K562 (cell line): ENCODE measurements around the gene GALNT15. TPM values are rescaled to one million over a fixed set of nuclear protein-coding genes. Genes with fewer than 3 reads are reported as not detected.

Experiments
- ATAC-seq: fragments of 200-7000 bp; cut with Tn5 transposase; 3 replicates; pipeline ENCODE4 v1.9.1; 2020; ENCODE audit warnings: moderate library complexity
- BruUV-seq: library from RNA; stranded (reverse); fragments of 400-500 nt; replicated peaks from 2 replicates; lab custom pipeline; 2021; lab: Mats Ljungman, UMichigan
- CTCF ChIA-PET: fragments of 300-600 bp; formaldehyde crosslinking; extraction: SDS; loops from one replicate; lab custom pipeline; 2021; ENCODE audit warnings: low intra/inter-chr PET ratio; lab: Yijun Ruan, JAX
- POLR2A ChIA-PET: fragments of 300-600, 350-650 bp; sonication (Branson Sonifier 250); formaldehyde crosslinking; extraction: SDS; loops from one replicate; lab custom pipeline; 2021; ENCODE audit warnings: antibody characterized with exemption, inconsistent platforms; lab: Yijun Ruan, JAX
- DNase-seq, 4 experiments: peaks; one replicate each; pipeline versions ENCODE4 v3.0.0 to v3.0.0-alpha.2; 2011 to 2018; ENCODE audit warnings: low spot score in 3 of 4, mixed read lengths in 3 of 4; ENCODE audit errors: extremely low read depth in 1 of 4
- FAIRE-seq: peaks from 2 replicates; lab custom pipeline; 2011; peaks lifted over from hg19 to GRCh38; lab: Jason Lieb, UNC
- H2AFZ ChIP-seq: 2 replicates; pipeline ENCODE4 v1.6.0; 2011; ENCODE audit warnings: low read depth, low read length, control low read depth, inconsistent platforms
- H3K27ac ChIP-seq: fragments of 200-600 bp; 3 replicates; pipeline ENCODE4 v1.8.0; 2011; ENCODE audit warnings: low read depth, mild to moderate bottlenecking, control low read depth, inconsistent platforms, low read length, moderate library complexity, mixed read lengths; ENCODE audit errors: extremely low read depth
- H3K27me3 ChIP-seq, 2 experiments: fragments of 300-600 bp in 1 of 2; 2 replicates in 1 of 2; 3 replicates in 1 of 2; pipeline versions ENCODE4 v1.6.0 to v1.8.0; 2011; ENCODE audit warnings: inconsistent platforms in 2 of 2, low read length in 2 of 2, mild to moderate bottlenecking in 1 of 2, mixed read lengths in 1 of 2, moderate library complexity in 1 of 2; ENCODE audit not compliant: control insufficient read depth in 2 of 2, insufficient read depth in 2 of 2
- H3K36me3 ChIP-seq: fragments of 300-600 bp; 3 replicates; pipeline ENCODE4 v1.8.0; 2011; ENCODE audit warnings: mild to moderate bottlenecking, low read length, inconsistent platforms; ENCODE audit not compliant: control insufficient read depth, insufficient read depth
- H3K4me1 ChIP-seq, 2 experiments: fragments of 200-600 bp in 1 of 2; replicated peaks in 1 of 2; 2 replicates in 1 of 2; 3 replicates in 1 of 2; pipeline versions ENCODE4 v1.5.1 to v1.8.0; 2011; ENCODE audit warnings: inconsistent platforms in 2 of 2, low read length in 2 of 2, mild to moderate bottlenecking in 1 of 2, mixed read lengths in 1 of 2, moderate library complexity in 1 of 2; ENCODE audit not compliant: control insufficient read depth in 2 of 2, insufficient read depth in 2 of 2
- H3K4me2 ChIP-seq: 2 replicates; pipeline ENCODE4 v1.6.1; 2011; ENCODE audit warnings: low read length, control low read depth, inconsistent platforms, mixed read lengths; ENCODE audit not compliant: insufficient read depth
- H3K4me3 ChIP-seq: fragments of 200-600 bp; sonication (generic), shearing (Covaris generic); 2 replicates; pipeline ENCODE4 v1.5.1; 2016; ENCODE audit warnings: control low read depth, inconsistent platforms
- H3K79me2 ChIP-seq: fragments of 200-600 bp; 3 replicates; pipeline ENCODE4 v1.8.0; 2011; ENCODE audit warnings: low read length, inconsistent platforms; ENCODE audit not compliant: control insufficient read depth, insufficient read depth
- H3K9ac ChIP-seq, 2 experiments: 2 replicates each; pipeline versions ENCODE4 v1.6.0 to v1.6.1; 2011; ENCODE audit warnings: low read depth in 2 of 2, low read length in 2 of 2, control low read depth in 1 of 2, inconsistent platforms in 1 of 2, mild to moderate bottlenecking in 1 of 2, mixed read lengths in 1 of 2; ENCODE audit not compliant: insufficient read depth in 1 of 2
- H3K9me1 ChIP-seq: one replicate; pipeline ENCODE4 v1.6.0; 2011; ENCODE audit warnings: inconsistent platforms, mild to moderate bottlenecking, low read length, moderate library complexity; ENCODE audit not compliant: control insufficient read depth, insufficient read depth
- H3K9me3 ChIP-seq: replicated peaks from 2 replicates; pipeline ENCODE4 v1.5.1; 2011; ENCODE audit warnings: low read depth, low read length, inconsistent platforms; ENCODE audit not compliant: control insufficient read depth, insufficient read depth
- H4K20me1 ChIP-seq: replicated peaks from 2 replicates; pipeline ENCODE4 v1.6.1; 2011; ENCODE audit warnings: low read length, inconsistent platforms, mixed read lengths; ENCODE audit not compliant: control insufficient read depth, insufficient read depth
- CAMTA2 ChIP-seq: fragments of 250-450 bp; sonication (Bioruptor Pico); conservative IDR thresholded peaks from 2 replicates; pipeline ENCODE4 v1.5.1; 2022
- CBX2 ChIP-seq: fragments of 200-600 bp; sonication (generic); IDR thresholded peaks from one replicate; pipeline ENCODE4 v1.6.1; 2012; ENCODE audit warnings: mild to moderate bottlenecking, low read length, inconsistent platforms; ENCODE audit not compliant: insufficient read depth, poor library complexity, severe bottlenecking
- CREBBP ChIP-seq: IDR thresholded peaks from one replicate; pipeline ENCODE4 v1.6.1; 2012; ENCODE audit warnings: low read depth, mild to moderate bottlenecking, control low read depth, inconsistent platforms, low read length
- USF1 ChIP-seq: sonication (generic); formaldehyde crosslinking; IDR thresholded peaks from 2 replicates; pipeline ENCODE4 v1.9.0; 2022; ENCODE audit warnings: mild to moderate bottlenecking, missing genetic modification reagents
- WGBS: fragments of 100-300 bp; shearing (Covaris generic); methylation state at CpG from one replicate; pipeline ENCODE4 v1.1.6; 2016; ENCODE audit warnings: low coverage, mixed read lengths; ENCODE audit not compliant: insufficient coverage; ENCODE audit errors: missing lambda C conversion rate; 5-methylcytosine and 5-hydroxymethylcytosine counted together
- in situ Hi-C: fragments of 300-500 bp; cut with MboI; formaldehyde crosslinking; loops from 4 replicates; pipeline ENCODE4 v1.15.0; 2018; ENCODE audit warnings: inconsistent platforms, mixed read lengths
- intact Hi-C: fragments of 100-400 bp; cut with micrococcal nuclease; formaldehyde crosslinking; loops from 2 replicates; pipeline ENCODE4 v1.14.2; 2022
- polyA plus RNA-seq, 8 experiments: library from polyadenylated mRNA; depleted of rRNA in 4 of 8; stranded (reverse) in 5 of 8; unstranded in 3 of 8; fragments of >200 nt; fragmentation: Nextera tagmentation in 2 of 8; fragmentation: Illumina TruSeq in 1 of 8; extraction: Ambion mirVana in 2 of 8; extraction: Trizol in 1 of 8; gene quantifications; 2 replicates each; pipeline versions ENCODE4 v1.2.1 to v1.2.3, GENCODE V29; 2011 to 2014; ENCODE audit warnings: inconsistent platforms in 1 of 8, missing spikeins in 1 of 8
- total RNA-seq, 7 experiments: library from RNA; depleted of rRNA in 6 of 7; stranded (reverse); fragments of >200 nt in 6 of 7; fragmentation: Illumina TruSeq in 2 of 7; extraction: Trizol in 2 of 7; gene quantifications; 2 replicates each; pipeline versions ENCODE4 v1.2.1 to v1.2.3, GENCODE V29; 2011 to 2021; ENCODE audit warnings: low replicate concordance in 1 of 7
- TF ChIP-seq, protein P1 (sequence below): sonication (generic); formaldehyde crosslinking; IDR thresholded peaks from 2 replicates; pipeline ENCODE4 v1.5.0; 2020; ENCODE audit warnings: missing genetic modification reagents
- TF ChIP-seq, protein P2 (sequence below): conservative IDR thresholded peaks from 2 replicates; pipeline ENCODE4 v1.6.1; 2011; ENCODE audit warnings: low read depth, mild to moderate bottlenecking, low read length; ENCODE audit not compliant: control insufficient read depth

Gene GALNT15
- total and polyA plus RNA-seq, 9 of the 15 experiments (the other 6 are each of a cell fraction or from before 2014, with no cell fraction given), result not detected

DNA sequence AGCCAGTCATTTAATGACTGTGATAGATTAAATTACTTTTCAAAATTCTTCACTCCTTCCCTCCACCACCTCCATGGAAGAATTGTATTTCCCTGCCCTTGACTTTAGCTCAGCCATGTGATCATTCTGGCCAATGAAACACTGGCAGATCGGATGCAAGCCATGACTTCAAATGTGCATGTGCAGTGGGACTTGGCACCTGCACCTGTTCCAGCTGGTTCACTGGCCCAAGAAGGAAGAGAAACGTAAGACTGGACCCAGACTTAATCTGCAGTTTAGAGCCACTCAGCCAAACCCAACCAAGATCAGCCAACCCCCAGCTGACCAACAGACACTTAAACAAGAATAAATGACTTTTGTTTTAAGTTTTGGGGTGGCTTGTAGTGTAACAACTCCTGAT lies 78.5 kb downstream of the GALNT15 start:
- DNase-seq (no peak), FAIRE-seq (no peak), ATAC-seq (no peak)
- H3K27ac ChIP-seq, result no peak overlapping the region
- WGBS, result 0% methylated on average over 2 of the region's 2 CpGs
- BruUV-seq, result no TSS peak
- no peaks in the 10 kb centered on the region for H3K36me3 ChIP-seq
- no peaks in the 10 kb centered on the region for H3K79me2 ChIP-seq
- no peaks in the 10 kb centered on the region for H3K9me3 ChIP-seq
- H2AFZ ChIP-seq, result no peak overlapping the region
- ChIA-PET CTCF (interaction anchor here (0.6 kb wide), 1 partner anchor 1144 kb away, joined by 3 read pairs; no protein-coding TSS in a partner anchor), POLR2A (interaction anchor here (0.6 to 2.8 kb wide), 3 partner anchors 12 to 107 kb away, joined by 3 to 8 read pairs (median 6); partner anchors contain the start of genes DPH3 and OXNAD1)
- intact Hi-C loops, result no loop called here
- peaks cover 5 to 19% of the 10 kb centered on the region in 2 experiments; a peak in 3 of 5 replicates for H3K27me3 ChIP-seq
- no peaks in the 10 kb centered on the region for H3K9me1 ChIP-seq
- H4K20me1 ChIP-seq, result 0 out of 2 replicates have a peak, but pooled peaks cover 5% of the 10 kb centered on the region
- H3K4me1 ChIP-seq, result no peaks in the 10 kb centered on the region
- no peak overlapping the region for H3K4me3 ChIP-seq
- no peak for TF ChIP-seq CREBBP
- TF ChIP-seq, protein P1, sequence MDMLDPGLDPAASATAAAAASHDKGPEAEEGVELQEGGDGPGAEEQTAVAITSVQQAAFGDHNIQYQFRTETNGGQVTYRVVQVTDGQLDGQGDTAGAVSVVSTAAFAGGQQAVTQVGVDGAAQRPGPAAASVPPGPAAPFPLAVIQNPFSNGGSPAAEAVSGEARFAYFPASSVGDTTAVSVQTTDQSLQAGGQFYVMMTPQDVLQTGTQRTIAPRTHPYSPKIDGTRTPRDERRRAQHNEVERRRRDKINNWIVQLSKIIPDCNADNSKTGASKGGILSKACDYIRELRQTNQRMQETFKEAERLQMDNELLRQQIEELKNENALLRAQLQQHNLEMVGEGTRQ (CRISPR knock-in tag), result peak; percentile 36
- TF ChIP-seq USF1 (CRISPR knock-in tag), result 0 out of 2 replicates have a peak, but pooled peaks have one; percentile 23
- TF ChIP-seq CAMTA2 (CRISPR knock-in tag), result no peak
- TF ChIP-seq, protein P2, sequence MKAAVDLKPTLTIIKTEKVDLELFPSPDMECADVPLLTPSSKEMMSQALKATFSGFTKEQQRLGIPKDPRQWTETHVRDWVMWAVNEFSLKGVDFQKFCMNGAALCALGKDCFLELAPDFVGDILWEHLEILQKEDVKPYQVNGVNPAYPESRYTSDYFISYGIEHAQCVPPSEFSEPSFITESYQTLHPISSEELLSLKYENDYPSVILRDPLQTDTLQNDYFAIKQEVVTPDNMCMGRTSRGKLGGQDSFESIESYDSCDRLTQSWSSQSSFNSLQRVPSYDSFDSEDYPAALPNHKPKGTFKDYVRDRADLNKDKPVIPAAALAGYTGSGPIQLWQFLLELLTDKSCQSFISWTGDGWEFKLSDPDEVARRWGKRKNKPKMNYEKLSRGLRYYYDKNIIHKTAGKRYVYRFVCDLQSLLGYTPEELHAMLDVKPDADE, result no peak
- no peak for TF ChIP-seq CBX2
- no peak overlapping the region for H3K4me2 ChIP-seq
- no peak overlapping the region for H3K9ac ChIP-seq
- in situ Hi-C loops, result no loop called here
